Measurements from ENCODE around the gene COL19A1.

Gene COL19A1

DNA sequence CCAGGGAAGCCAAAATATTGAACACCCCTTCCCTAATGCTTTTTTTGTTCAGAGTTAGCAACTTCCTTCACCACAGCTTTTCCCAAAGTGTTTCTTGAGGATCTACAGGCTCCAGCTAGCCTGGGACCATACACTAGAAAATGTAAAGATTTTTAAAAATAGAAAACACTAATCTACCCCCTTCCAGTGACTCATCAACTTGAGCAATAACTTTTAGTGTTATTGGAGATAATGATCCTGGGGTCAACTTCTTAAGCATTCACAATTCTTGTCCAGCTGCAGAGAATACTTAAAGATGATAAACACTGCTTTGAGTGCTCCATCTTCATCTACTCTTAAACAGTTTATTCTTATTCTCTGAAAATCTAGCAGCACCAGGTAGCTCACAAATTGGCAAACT, 304.9 kb downstream of the COL19A1 start:
- Histone ChIP-seq H3K4me3 (ENCODE audit: low read length) (no peak overlapping the region), H3K79me2 (ENCODE audit: low read length) (no peaks in the 10 kb centered on the region), H3F3A (ENCODE audit: insufficient read depth, low read length) (no peaks in the 10 kb centered on the region), H3K36me3 (replicated peaks; ENCODE audit: insufficient read depth, low read length) (no peaks in the 10 kb centered on the region), H4K20me1 (ENCODE audit: insufficient read depth, low read length) (no peaks in the 10 kb centered on the region), H3K27ac (ENCODE audit: low read length) (no peak overlapping the region), H3K9me2 (replicated peaks; ENCODE audit: insufficient read depth, low read length) (no peaks in the 10 kb centered on the region), H3K4me2 (ENCODE audit: low read depth, low read length) (no peak overlapping the region), H3K4me1 (ENCODE audit: low read length) (no peaks in the 10 kb centered on the region), H3K27me3 (replicated peaks; ENCODE audit: insufficient read depth, low read length) (no peaks in the 10 kb centered on the region), H2AFZ (ENCODE audit: low read length) (no peak overlapping the region), H3K9ac (ENCODE audit: low read length) (no peak overlapping the region), H3K9me3 (replicated peaks; ENCODE audit: insufficient read depth, low read length) (no peaks in the 10 kb centered on the region)
- TF ChIP-seq EZH2phosphoT487 (IDR thresholded peaks at IDR 0.05; ENCODE audit: low read length) (no peak), EZH2 (optimal IDR thresholded peaks at IDR 0.05; ENCODE audit: low read depth, low read length) (no peak)
- TF ChIP-seq, protein P1, sequence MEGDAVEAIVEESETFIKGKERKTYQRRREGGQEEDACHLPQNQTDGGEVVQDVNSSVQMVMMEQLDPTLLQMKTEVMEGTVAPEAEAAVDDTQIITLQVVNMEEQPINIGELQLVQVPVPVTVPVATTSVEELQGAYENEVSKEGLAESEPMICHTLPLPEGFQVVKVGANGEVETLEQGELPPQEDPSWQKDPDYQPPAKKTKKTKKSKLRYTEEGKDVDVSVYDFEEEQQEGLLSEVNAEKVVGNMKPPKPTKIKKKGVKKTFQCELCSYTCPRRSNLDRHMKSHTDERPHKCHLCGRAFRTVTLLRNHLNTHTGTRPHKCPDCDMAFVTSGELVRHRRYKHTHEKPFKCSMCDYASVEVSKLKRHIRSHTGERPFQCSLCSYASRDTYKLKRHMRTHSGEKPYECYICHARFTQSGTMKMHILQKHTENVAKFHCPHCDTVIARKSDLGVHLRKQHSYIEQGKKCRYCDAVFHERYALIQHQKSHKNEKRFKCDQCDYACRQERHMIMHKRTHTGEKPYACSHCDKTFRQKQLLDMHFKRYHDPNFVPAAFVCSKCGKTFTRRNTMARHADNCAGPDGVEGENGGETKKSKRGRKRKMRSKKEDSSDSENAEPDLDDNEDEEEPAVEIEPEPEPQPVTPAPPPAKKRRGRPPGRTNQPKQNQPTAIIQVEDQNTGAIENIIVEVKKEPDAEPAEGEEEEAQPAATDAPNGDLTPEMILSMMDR (IDR thresholded peaks at IDR 0.05; ENCODE audit: low read length): no peak
- no peak for DNase-seq

DNA sequence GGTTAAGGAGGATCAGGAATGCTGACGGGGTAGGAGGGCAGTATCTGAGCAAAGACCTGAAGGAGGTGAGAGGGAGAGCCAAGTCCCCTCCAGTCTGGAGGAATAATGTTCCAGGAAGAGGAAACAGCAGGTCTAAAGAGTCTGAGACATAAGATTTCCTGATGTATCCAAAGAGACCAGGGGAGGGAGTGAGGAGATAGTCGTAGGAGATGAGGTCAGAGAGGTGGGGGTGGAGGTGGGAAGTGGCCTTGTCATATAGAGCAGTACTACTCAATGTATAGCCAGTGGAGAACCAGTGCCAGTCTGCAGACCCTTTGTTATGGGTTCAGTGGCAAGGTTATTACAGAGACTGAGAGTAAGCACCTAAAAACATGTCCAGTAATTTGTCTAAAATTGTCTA, 305.9 kb downstream of the COL19A1 start:
- no peak overlapping the region for H3K27ac ChIP-seq (ENCODE audit: low read length)
- no peaks in the 10 kb centered on the region for H3K9me2 ChIP-seq (replicated peaks; ENCODE audit: insufficient read depth, low read length)
- H3F3A ChIP-seq (ENCODE audit: insufficient read depth, low read length): no peaks in the 10 kb centered on the region
- no peak for DNase-seq
- TF ChIP-seq, protein P1 (IDR thresholded peaks at IDR 0.05; ENCODE audit: low read length): no peak
- TF ChIP-seq EZH2 (optimal IDR thresholded peaks at IDR 0.05; ENCODE audit: low read depth, low read length) (no peak), EZH2phosphoT487 (IDR thresholded peaks at IDR 0.05; ENCODE audit: low read length) (no peak)
- H3K9ac ChIP-seq (ENCODE audit: low read length): no peak overlapping the region
- no peak overlapping the region for H3K4me3 ChIP-seq (ENCODE audit: low read length)
- no peaks in the 10 kb centered on the region for H3K9me3 ChIP-seq (replicated peaks; ENCODE audit: insufficient read depth, low read length)
- H2AFZ ChIP-seq (ENCODE audit: low read length): no peak overlapping the region
- no peak overlapping the region for H3K4me2 ChIP-seq (ENCODE audit: low read depth, low read length)
- no peaks in the 10 kb centered on the region for H3K27me3 ChIP-seq (replicated peaks; ENCODE audit: insufficient read depth, low read length)
- no peaks in the 10 kb centered on the region for H4K20me1 ChIP-seq (ENCODE audit: insufficient read depth, low read length)
- H3K79me2 ChIP-seq (ENCODE audit: low read length): no peaks in the 10 kb centered on the region
- H3K36me3 ChIP-seq (replicated peaks; ENCODE audit: insufficient read depth, low read length): no peaks in the 10 kb centered on the region
- no peaks in the 10 kb centered on the region for H3K4me1 ChIP-seq (ENCODE audit: low read length)

DNA sequence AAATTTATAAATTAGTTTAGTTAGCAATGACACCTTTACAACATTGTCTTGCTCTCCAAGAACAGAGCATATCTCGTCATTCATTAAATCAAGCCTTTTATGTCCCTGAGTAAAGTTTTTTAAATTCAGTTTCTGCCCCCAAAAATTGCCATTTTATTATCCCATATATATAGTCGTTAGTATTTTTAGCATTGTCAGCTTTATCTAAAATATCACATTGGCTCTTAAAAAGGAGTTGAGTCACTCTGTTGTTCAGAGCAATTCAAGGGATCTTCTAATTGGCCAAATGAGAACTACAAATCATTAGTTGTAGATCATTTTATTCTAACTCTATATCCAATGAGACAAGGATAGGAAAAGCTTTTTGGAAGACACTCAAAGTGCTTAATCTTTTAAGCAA, 309.4 kb downstream of the COL19A1 start:
- Histone ChIP-seq H3K27ac (ENCODE audit: low read length) (no peak overlapping the region), H3K4me1 (ENCODE audit: low read length) (no peaks in the 10 kb centered on the region), H3K79me2 (ENCODE audit: low read length) (no peaks in the 10 kb centered on the region), H3F3A (ENCODE audit: insufficient read depth, low read length) (no peaks in the 10 kb centered on the region), H4K20me1 (ENCODE audit: insufficient read depth, low read length) (no peaks in the 10 kb centered on the region), H3K36me3 (replicated peaks; ENCODE audit: insufficient read depth, low read length) (no peaks in the 10 kb centered on the region), H2AFZ (ENCODE audit: low read length) (no peak overlapping the region), H3K9ac (ENCODE audit: low read length) (no peak overlapping the region), H3K4me3 (ENCODE audit: low read length) (no peak overlapping the region), H3K4me2 (ENCODE audit: low read depth, low read length) (no peak overlapping the region), H3K9me3 (replicated peaks; ENCODE audit: insufficient read depth, low read length) (no peaks in the 10 kb centered on the region), H3K9me2 (replicated peaks; ENCODE audit: insufficient read depth, low read length) (no peaks in the 10 kb centered on the region), H3K27me3 (replicated peaks; ENCODE audit: insufficient read depth, low read length) (no peaks in the 10 kb centered on the region)
- no peak for DNase-seq
- no peak for TF ChIP-seq EZH2 (optimal IDR thresholded peaks at IDR 0.05; ENCODE audit: low read depth, low read length)
- no peak for TF ChIP-seq EZH2phosphoT487 (IDR thresholded peaks at IDR 0.05; ENCODE audit: low read length)
- TF ChIP-seq, protein P1 (IDR thresholded peaks at IDR 0.05; ENCODE audit: low read length): no peak

All from MM.1S (cell line).